Measurements from ENCODE around the gene SCIMP.
"Not testable (repeated sequence)": the region's sequence is repeated elsewhere in the genome, so short reads cannot be mapped to it uniquely, and the experiment has no call there.

Gene SCIMP

GRCh38 chr17:5182597-5183409 lies 51.9 kb downstream of the SCIMP start:
- no peak for DNase-seq

- no peak for DNase-seq
These were observed 53.0 kb downstream of the SCIMP start for GRCh38 chr17:5181509-5182305.

DNA sequence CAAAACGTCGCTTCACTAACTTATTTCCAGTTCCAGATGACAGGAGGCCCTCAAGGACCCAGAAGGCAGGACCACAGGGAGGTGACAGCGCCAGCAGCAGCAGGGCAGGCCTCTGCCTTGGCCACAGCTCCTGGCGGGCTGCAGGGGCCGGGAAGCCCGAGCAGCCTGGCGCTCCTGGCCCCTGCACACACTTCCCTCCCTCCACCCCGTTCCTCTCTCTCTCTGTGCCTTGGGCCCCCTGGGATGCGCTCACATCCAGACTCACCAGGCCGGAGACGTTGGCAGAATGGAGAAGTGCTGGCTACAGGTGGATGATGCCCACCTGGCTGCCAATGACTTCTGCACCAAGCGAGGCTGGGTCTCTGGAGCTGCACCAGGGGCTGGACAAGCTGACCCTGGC lies 55.7 kb downstream of the SCIMP start:
- no peak for DNase-seq

- DNase-seq, result not testable (repeated sequence)
These were observed 59.6 kb downstream of the SCIMP start for GRCh38 chr17:5175027-5175426.

- DNase-seq, result not testable (repeated sequence)
These were observed 68.7 kb downstream of the SCIMP start for GRCh38 chr17:5165791-5166564.

GRCh38 chr17:5164436-5164835 lies 70.2 kb downstream of the SCIMP start:
- no peak for DNase-seq

DNA sequence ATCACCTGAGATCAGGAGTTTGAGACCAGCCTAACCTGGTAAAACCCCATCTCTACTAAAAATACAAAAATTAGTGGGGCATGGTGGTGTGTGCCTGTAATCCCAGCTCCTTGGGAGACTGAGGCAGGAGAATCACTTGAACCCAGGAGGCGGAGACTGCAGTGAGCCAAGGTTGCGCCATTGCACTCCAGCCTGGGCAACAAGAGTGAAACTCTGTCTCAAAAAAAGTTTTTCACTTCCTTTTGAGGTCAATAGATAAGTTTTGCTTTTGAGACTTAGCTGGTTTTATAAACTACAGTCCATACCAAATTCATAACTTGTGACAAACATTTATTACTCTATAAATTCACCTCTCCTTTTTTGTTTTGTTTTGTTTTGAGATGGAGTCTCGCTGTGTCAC lies 72.9 kb downstream of the SCIMP start:
- DNase-seq, result not testable (repeated sequence)

GRCh38 chr17:5160702-5161101 lies 74.0 kb downstream of the SCIMP start:
- not testable (repeated sequence) for DNase-seq
